Colon (tissue), 2 donors: ENCODE results near the gene BCL11A.

ENCODE experiments used
- FAIRE-seq: peaks from 2 replicates; lab custom pipeline; 2012; peaks lifted over from hg19 to GRCh38; lab: Jason Lieb, UNC
- donor health status: control.
- donor health status: control.

Gene BCL11A

GRCh38 chr2:60505240-60505879, 48.1 kb downstream of the BCL11A start:
- no peak for FAIRE-seq

- no peak for FAIRE-seq
These were observed 49.4 kb downstream of the BCL11A start for GRCh38 chr2:60504049-60504448.

DNA sequence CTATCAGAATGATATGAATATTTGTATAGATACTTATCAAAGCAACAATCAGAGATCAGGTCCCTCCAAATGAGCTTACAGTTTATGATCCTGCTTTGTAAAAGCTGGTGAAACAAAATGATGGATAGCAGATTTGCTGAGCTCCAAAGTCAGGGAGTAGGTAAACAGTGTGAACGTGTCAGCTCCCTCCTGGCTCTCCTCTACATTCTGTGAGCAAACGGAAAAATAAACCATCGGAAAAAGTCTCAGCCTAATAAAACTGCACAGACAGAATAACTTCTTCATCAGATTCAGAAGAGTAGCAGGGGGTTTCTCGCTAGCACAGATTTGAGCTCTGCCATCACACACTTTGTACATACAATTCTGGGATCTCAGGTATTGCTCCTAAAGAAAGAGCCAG, 51.3 kb downstream of the BCL11A start:
- no peak for FAIRE-seq

- no peak for FAIRE-seq
These were observed 52.6 kb downstream of the BCL11A start for GRCh38 chr2:60500861-60501260.

DNA sequence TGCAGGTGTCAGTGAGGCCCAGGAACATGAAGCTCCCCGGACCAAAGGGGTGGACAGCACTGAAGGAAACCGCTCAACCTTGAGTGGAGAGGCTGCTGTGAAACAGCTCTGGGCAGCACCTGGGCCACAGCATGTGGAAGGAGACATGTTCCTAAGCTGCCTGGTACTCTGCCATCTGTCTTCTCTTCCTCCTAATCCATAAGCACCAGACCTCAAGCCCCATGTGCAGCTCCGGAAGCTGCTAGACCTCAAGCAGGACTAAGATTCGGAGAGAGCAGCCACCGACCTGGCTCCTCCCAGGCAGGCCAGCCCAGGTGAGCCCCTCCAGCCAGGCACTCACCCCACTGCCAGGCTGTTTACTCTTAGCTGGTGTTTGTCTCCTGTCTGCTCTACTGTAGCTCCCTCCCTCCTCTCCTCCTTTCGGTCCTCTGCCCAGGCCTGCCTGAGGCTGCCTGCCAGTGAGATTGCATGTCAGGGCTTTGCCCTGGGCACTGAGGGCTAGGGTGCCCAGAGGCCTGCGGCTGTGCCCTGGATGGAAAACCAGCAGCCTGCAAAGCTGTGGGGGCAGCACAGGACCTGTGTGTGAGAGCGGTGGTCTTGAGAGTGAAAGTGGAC, 53.7 kb downstream of the BCL11A start:
- no peak for FAIRE-seq

DNA sequence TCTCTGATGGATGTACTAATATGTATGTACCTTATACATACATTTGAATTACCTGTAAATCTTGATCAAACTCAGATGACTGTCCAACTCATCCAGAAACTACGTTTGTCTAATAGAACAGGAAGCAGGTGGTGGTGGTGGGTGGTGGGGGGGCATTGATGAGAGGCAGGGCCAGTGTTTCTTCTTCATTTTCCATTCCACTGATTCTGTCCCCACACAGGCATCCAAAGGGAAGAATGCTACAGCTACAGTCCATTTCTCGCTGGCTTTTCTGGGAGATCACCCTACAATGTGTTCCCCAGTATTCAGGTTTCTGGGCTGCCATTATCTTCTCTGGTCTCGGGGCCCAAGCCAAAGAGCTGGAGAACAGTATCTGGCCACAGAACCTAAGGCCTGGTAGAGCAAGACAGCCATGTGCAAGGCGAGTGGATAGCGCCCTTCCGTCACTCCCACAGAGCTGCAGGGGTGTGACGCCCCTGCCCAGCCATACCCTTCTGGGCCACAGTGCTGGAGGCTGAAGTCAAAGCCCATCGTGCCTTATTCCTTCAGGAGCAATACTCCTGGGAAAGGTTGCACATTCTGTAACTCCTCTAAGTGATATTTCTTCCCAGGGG, 54.5 kb downstream of the BCL11A start:
- no peak for FAIRE-seq

- no peak for FAIRE-seq
These were observed 55.2 kb downstream of the BCL11A start for GRCh38 chr2:60498127-60498815.

DNA sequence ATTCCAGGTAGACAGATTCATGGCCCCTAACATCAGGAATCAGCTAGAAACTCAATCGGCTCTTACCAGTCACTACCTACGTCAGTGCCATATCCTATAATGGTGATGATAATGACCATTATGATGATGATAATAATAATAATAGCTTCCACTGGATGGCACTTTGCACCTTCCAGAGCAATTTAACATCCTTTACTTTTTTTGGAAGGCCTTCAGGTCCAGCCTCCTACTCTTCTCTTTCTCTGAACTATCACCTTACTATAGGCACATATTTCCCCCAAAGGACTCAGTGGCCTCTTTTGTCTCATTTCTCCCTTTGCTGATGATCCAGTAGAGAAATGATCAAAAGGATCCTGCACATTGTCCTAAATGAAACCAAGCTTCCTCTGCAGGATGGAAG, 56.0 kb downstream of the BCL11A start:
- FAIRE-seq = no peak

DNA sequence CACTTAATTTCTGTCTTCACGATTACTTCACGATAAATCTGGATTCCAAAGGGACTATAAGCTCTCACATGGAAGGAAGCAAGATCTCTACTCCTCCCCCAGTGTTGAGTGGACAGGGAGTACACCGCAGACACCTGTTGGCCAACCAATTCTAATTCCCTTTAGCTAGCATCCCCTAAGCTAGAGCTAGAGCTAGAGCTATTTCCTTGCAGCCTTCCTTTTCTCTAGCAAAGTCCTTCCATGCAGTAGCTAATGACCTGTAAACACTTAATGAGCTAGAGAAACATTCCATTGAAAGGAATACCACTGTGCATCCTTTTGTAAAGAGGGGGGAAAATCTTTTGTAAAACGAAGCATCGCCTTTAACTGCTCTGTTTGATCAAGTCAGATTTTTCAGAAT, 56.5 kb downstream of the BCL11A start:
- FAIRE-seq = no peak

DNA sequence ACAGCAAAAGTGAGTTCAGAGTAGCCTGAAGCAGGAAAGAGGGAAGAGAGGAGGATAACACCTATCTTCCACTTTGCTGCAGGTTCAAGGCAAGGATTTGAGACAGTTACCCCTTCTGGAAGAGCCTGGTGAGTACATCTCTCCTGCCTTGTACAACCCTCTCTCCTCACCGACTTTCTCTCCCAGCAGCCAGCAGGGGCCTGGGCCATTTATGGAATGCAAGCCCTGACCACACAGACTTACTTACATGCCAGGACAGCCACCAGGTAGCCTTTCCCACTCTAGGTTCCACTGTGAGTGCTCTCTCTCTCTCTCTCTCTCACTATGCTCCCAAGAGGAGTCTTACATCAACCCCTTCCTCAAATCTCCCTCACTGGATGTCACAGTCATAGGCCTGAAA, 57.0 kb downstream of the BCL11A start:
- no peak for FAIRE-seq

GRCh38 chr2:60495041-60495625, 58.3 kb downstream of the BCL11A start:
- FAIRE-seq = no peak

- no peak for FAIRE-seq
These were observed 59.6 kb downstream of the BCL11A start for GRCh38 chr2:60493804-60494387.

DNA sequence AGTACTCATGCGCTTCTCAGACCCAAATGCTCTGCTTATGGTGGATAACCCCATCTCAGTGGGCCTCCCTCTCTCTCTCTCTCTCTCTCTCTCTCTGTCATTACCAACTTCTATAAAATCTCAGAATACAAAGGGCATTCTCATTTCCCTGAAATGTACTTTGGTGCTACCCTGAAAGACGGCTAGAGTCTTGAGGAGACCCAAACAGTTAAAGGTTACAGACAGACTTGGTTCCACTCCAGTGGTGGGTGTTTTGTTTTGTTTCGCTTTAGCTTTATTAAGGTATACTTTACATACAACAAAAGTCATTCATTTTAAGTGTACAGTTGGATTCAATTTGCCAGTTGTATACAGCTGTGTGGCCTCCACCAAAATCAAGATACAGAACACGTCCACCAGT, 60.9 kb downstream of the BCL11A start:
- FAIRE-seq = no peak

GRCh38 chr2:60490848-60491247, 62.6 kb downstream of the BCL11A start:
- FAIRE-seq = no peak

GRCh38 chr2:60490441-60490840, 63.0 kb downstream of the BCL11A start:
- FAIRE-seq = no peak

- FAIRE-seq = no peak
These were observed 64.2 kb downstream of the BCL11A start for GRCh38 chr2:60489289-60489688.

DNA sequence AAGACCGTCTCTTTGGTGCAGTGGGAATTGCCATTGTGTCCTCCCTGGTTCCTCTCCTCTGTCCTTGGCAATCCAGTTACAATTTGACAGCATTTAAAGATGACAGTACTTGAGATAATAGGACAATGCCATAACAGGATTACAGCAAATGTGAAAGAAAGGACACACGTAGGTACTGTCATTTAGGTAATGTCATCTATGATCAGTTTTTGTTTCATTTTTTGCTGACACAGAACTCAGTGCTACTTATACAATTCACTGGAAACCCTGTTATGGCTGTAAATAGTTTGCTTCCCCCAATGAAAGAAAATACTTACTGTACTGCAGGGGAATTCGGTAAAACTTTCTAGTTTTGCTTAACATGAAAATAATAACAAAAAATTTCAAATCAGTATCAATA, 65.2 kb downstream of the BCL11A start:
- no peak for FAIRE-seq

DNA sequence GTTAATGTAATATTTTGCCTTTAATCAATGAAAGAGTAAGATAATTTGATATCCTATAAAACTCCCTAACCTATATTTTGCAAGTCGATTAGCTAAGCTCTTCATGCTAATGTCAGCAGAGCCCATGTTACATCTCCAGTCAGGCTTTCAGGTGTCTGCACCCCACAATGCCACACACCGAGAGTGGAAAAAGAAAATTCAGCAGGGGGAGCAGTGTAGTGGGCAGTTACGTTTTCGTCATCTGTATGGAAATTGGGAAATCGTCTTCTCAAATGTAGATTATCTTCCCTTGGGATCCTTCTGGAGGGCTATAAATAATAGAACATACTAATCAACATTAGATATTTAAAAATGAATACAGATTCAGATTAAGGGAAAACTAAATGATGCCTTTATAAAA, 66.3 kb downstream of the BCL11A start:
- no peak for FAIRE-seq

GRCh38 chr2:60486551-60486950, 66.9 kb downstream of the BCL11A start:
- no peak for FAIRE-seq

DNA sequence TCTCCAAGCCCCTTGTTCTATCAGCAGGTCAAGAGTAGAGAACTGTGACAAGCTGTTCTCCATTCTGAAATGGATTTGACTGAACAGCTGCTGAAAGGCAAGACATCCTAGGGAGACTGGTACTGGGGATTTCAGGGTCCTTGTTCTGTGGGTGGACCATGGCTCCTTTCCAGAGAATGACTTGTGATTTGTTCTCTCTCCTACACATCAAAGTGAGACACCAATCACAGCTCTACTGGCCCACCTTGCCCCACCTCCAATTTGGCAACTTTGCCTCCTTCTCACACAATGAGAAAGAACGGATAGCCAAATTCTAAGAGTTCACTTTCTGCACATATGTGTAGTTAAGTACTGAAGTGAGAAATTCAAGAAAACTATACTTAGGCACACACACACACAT, 67.4 kb downstream of the BCL11A start:
- no peak for FAIRE-seq

GRCh38 chr2:60485550-60485949, 67.9 kb downstream of the BCL11A start:
- FAIRE-seq = no peak

- no peak for FAIRE-seq
These were observed 68.4 kb downstream of the BCL11A start for GRCh38 chr2:60485055-60485454.
